GM18498 (cell line): ENCODE results near the gene IDH2.

Source experiments
- ATAC-seq: cut with Tn5 transposase; IDR thresholded peaks from one replicate; pipeline ENCODE4 v1.9.1; 2021; ENCODE audit warnings: mild to moderate bottlenecking, moderate library complexity; ENCODE audit not compliant: unreplicated experiment

IDH2 gene

GRCh38 chr15:90046289-90046688 lies 56.0 kb downstream of the IDH2 start:
- ATAC-seq: no peak

GRCh38 chr15:90044916-90045371 lies 57.3 kb downstream of the IDH2 start:
- no peak for ATAC-seq

- ATAC-seq: no peak
Observed at GRCh38 chr15:90044191-90044590, 58.1 kb downstream of the IDH2 start.

GRCh38 chr15:90043530-90044010 lies 58.7 kb downstream of the IDH2 start:
- ATAC-seq: no peak

GRCh38 chr15:90042766-90043529 lies 59.3 kb downstream of the IDH2 start:
- no peak for ATAC-seq

- no peak for ATAC-seq
Observed at GRCh38 chr15:90042356-90042755, 59.9 kb downstream of the IDH2 start.

- no peak for ATAC-seq
Observed at GRCh38 chr15:90040618-90041017, 61.6 kb downstream of the IDH2 start.

- no peak for ATAC-seq
Observed at GRCh38 chr15:90039996-90040395, 62.3 kb downstream of the IDH2 start.

- ATAC-seq: no peak
Observed at GRCh38 chr15:90038632-90039095, 63.6 kb downstream of the IDH2 start.

- ATAC-seq: peak; percentile 68
Observed at GRCh38 chr15:90037961-90038631, 64.2 kb downstream of the IDH2 start.

- no peak for ATAC-seq
Observed at GRCh38 chr15:90037511-90037860, 64.8 kb downstream of the IDH2 start.

GRCh38 chr15:90036806-90037510 lies 65.3 kb downstream of the IDH2 start:
- ATAC-seq: no peak

GRCh38 chr15:90036343-90036742 lies 65.9 kb downstream of the IDH2 start:
- ATAC-seq: no peak

- ATAC-seq: no peak
Observed at GRCh38 chr15:90035840-90036230, 66.4 kb downstream of the IDH2 start.

- ATAC-seq: no peak
Observed at GRCh38 chr15:90035095-90035839, 67.0 kb downstream of the IDH2 start.

GRCh38 chr15:90033448-90033847 lies 68.8 kb downstream of the IDH2 start:
- no peak for ATAC-seq
